HG03520 (cell line): ENCODE results near the gene WDR91.
"Not testable (repeated sequence)": the region's sequence is repeated elsewhere in the genome, so short reads cannot be mapped to it uniquely, and the experiment has no call there.

Experiments used
- ATAC-seq: cut with Tn5 transposase; IDR thresholded peaks from one replicate; pipeline ENCODE4 v1.9.1; 2021; ENCODE audit warnings: mild to moderate bottlenecking, moderate library complexity; ENCODE audit not compliant: unreplicated experiment

WDR91 gene

GRCh38 chr7:135180122-135180521 is 31.2 kb downstream of the WDR91 start:
- ATAC-seq, result no peak

GRCh38 chr7:135179321-135179925 is 31.9 kb downstream of the WDR91 start:
- no peak for ATAC-seq

- ATAC-seq, result no peak
These were observed 33.0 kb downstream of the WDR91 start for GRCh38 chr7:135178364-135178763.

GRCh38 chr7:135177028-135177696 is 34.2 kb downstream of the WDR91 start:
- ATAC-seq, result no peak

GRCh38 chr7:135175931-135176330 is 35.4 kb downstream of the WDR91 start:
- no peak for ATAC-seq

- ATAC-seq, result no peak
These were observed 36.4 kb downstream of the WDR91 start for GRCh38 chr7:135174941-135175340.

GRCh38 chr7:135173916-135174315 is 37.4 kb downstream of the WDR91 start:
- not testable (repeated sequence) for ATAC-seq

- ATAC-seq, result not testable (repeated sequence)
These were observed 39.6 kb downstream of the WDR91 start for GRCh38 chr7:135171581-135172291.

- ATAC-seq, result peak; percentile 21
These were observed 40.3 kb downstream of the WDR91 start for GRCh38 chr7:135170998-135171481.

GRCh38 chr7:135170274-135170997 is 40.9 kb downstream of the WDR91 start, which contains the start of gene CYREN:
TSS of gene CYREN (minus strand) at chr7:135170707. CDS start at chr7:135168922, 1,785 bp downstream.
- peak; percentile 60 for ATAC-seq

GRCh38 chr7:135169964-135170273 is 41.4 kb downstream of the WDR91 start:
- no peak for ATAC-seq

GRCh38 chr7:135169141-135169963 is 42.0 kb downstream of the WDR91 start:
- ATAC-seq, result peak; percentile 46

GRCh38 chr7:135168489-135169140 is 42.7 kb downstream of the WDR91 start:
- no peak for ATAC-seq

- ATAC-seq, result no peak
These were observed 43.3 kb downstream of the WDR91 start for GRCh38 chr7:135168001-135168400.

GRCh38 chr7:135167365-135167917 is 43.9 kb downstream of the WDR91 start:
- ATAC-seq, result no peak

GRCh38 chr7:135166338-135166990 is 44.9 kb downstream of the WDR91 start:
- no peak for ATAC-seq

- ATAC-seq, result no peak
These were observed 45.5 kb downstream of the WDR91 start for GRCh38 chr7:135165862-135166261.

- ATAC-seq, result no peak
These were observed 46.8 kb downstream of the WDR91 start for GRCh38 chr7:135164357-135165061.
